NCI-H82 (cell line): Measurements from ENCODE around the gene SLC49A4.
"Not testable (repeated sequence)": the region's sequence is repeated elsewhere in the genome, so short reads cannot be mapped to it uniquely, and the experiment has no call there.

Experiments
- DNase-seq: peaks from one replicate; lab custom pipeline; 2025; lab: John Stamatoyannopoulos, UW

The SLC49A4 gene

DNA sequence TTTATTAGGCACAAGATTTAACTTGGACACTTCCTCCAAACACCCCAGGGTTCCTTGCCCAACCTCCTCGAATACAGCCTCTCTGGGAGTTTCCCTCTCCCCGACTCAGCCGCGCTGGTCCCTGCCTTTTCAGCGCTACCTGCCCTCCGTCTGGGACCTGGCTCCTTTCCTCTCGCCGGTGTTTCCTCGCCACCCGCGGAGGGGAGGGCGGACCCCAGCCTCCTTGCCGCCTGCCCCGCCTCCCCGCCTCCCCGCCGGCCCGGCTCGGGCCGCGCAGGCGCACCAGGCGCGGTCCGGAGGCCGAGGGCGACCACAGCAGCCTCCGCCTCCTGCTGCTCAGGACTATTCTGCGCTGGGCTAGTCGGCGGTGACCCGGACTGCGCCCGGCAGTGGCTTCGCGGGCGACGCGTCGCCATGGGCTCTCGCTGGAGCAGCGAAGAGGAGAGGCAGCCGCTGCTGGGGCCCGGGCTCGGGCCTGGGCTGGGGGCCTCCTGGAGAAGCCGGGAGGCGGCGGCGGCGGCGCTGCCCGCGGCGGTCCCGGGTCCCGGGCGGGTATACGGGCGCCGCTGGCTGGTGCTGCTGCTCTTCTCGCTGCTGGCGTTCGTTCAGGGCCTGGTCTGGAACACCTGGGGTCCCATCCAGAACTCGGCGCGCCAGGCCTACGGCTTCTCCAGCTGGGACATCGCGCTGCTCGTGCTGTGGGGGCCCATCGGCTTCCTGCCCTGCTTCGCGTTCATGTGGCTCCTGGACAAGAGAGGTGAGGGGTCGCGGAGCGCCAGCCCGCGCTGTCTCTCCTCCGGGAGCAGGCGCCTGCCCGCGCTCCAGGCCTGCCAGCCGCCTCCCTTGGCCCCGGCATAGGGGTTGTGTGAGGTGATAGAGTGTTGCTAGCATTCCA, at the start of gene SLC49A4:
TSS of gene SLC49A4 (plus strand) at position 291 of the 895 bp plus-strand sequence. CDS start at position 415, 124 bp downstream.
- no peak for DNase-seq

- no peak for DNase-seq
These were observed 49.4 kb upstream of the SLC49A4 start for GRCh38 chr3:122745369-122746021.

DNA sequence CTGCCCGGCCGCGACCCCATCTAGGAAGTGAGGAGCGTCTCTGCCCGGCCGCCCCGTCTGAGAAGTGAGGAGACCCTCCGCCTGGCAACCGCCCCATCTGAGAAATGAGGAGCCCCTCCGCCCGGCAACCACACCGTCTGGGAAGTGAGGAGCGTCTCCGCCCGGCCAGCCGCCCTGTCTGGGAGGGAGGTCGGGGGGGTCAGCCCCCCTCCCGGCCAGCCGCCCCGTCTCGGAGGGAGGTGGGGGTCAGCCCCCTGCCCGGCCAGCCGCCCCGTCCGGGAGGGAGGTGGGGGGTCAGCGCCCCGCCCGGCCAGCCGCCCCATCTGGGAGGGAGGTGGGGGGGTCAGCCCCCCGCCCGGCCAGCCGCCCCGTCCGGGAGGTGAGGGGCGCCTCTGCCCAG, 47.6 kb upstream of the SLC49A4 start:
- DNase-seq = not testable (repeated sequence)

- no peak for DNase-seq
These were observed 46.5 kb upstream of the SLC49A4 start for GRCh38 chr3:122748347-122748746.

DNA sequence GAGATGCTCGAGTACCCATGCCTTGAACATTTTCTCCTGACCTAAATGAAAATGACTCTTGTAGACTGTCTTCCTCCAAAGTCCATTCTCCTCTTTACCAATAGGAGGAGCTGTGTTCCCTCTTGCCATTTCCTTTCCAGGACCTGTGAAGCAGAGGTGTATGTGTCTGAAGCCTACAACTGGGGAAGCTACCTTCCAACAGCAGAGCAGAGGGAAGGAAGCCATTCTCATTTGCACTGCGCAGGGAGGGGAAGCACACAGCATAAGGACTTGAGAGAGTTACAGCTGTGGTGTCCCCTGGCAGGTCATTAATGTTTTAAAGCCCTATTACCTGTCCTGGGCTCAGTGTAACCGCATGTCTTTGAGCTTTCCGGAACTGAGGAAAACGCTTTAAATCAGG, 39.9 kb upstream of the SLC49A4 start:
- DNase-seq = no peak

DNA sequence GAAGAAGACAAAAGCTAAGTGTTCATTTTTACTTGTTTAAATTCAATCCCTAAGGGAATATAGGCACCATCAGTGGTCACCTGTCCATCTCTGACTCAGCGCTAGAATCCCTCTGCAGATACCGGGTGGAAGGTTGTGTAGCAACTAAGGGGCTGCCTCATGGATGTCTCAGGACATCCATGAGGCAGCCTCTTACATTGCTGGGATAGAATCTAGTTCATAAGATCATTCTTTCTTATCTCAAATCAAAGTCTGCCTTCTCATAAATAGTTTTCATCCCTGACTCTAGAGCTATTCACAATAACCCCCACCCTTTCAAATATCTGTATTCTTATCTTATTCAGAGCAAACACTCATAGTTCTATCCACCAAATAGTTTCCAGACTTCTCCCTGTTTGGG, 39.4 kb upstream of the SLC49A4 start:
- DNase-seq = no peak

- DNase-seq = no peak
These were observed 35.9 kb upstream of the SLC49A4 start for GRCh38 chr3:122758877-122759560.

GRCh38 chr3:122760453-122761271, 34.2 kb upstream of the SLC49A4 start:
- DNase-seq = no peak

DNA sequence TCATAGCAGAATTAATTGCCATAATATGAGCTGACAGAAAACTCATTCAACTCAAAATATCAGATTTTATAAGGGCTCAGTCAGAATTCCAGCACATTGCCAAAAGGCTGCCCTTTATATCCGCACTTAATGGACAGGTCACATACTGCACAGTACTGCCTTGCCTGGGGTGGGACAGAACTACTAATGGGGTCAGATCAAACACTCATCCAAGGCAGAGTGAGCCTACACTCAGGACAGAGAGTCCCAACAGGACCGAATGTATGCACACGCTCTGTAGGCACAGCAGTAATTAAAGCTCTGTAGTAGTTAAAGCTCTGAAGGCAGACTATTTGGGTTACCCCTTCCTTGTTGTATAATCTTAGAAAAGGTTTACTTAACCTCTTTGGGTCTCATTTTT, 28.4 kb upstream of the SLC49A4 start:
- DNase-seq = no peak

DNA sequence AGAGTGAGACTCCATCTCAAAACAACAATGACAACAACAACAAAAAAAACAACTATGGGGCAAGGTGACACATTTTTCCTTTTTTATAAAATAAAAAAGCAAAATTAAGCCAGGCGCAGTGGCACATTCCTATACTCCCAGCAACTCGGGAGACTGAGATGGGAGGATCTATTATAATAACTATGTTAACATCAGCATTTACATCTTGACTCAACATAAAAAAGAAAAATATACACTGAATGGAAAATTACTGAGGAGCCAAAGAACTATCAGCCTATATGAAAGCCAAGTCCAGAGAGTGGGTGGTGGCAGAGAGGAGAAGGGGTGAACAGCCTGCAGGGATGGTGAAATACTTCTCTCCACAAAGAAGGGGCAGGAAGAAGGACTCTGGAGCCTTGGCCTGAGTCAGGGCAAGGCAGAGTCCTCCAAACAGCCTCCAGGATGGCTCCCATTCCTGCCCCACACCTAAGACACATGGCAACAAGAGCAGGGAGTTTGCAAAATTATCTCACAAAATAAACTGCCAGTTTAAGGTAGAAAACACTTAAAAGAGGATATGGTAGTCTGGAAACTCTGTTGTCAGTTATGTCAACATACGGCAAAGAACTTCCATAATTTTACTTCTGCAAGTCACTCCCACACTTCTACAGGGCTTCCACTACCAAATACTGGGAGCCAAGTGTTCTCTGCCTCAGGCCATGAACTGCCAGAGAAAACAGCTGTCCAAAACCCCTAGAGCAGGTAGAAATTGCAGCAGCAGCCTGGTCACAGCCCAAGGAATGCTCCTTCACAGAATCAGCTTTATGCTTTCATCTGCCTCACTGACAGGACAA, 27.1 kb upstream of the SLC49A4 start:
- DNase-seq = no peak

DNA sequence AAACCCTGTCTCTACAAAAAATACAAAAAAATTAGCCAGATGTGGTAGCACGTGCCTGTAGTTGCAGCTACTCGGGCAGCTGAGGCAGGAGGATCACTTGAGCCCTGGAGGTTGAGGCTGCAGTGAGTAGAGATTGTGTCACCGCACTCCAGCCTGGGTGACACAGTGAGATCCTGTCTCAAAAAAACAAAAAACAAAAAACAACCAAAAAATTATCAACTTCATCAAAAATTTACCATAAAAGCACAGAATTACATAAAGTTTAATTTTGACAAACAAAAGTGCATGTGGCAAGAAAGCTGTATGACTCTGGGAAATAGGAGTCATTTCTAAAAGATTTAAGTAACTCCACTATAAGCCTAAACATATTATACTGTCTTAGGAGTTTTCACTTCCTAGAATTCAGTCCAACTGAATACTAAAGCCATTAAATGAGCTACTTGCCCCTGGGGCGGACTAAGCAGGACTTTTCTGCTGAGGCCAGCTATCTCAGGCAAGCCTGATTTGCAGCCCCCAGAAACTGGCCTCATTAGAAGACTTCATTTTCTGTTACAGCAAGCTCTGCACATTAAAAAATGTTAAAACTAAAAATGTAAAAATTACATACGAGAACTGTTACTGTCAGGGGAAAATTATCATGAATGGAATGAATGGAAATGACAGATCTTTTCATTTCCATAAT, 24.2 kb upstream of the SLC49A4 start:
- no peak for DNase-seq

DNA sequence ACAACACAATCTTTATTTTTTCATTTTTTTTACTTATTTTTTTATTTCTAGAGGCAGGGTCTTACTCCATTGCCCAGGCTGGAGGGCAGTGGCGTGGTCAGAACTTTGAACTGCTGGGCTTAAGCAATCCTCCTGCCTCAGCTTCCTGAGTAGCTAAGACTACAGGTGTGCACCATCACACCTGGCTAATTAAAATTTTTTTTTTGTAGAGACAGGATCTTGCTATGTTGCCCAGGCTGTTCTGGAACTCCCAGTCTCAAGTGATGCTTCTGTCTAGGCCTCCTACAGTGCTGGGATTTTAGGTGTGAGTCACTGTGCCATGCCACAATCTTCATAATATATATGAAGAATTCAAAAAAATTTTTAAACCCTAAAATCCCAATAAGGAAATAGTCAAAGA, 22.0 kb upstream of the SLC49A4 start:
- no peak for DNase-seq

- no peak for DNase-seq
These were observed 20.8 kb upstream of the SLC49A4 start for GRCh38 chr3:122773944-122774509.

DNA sequence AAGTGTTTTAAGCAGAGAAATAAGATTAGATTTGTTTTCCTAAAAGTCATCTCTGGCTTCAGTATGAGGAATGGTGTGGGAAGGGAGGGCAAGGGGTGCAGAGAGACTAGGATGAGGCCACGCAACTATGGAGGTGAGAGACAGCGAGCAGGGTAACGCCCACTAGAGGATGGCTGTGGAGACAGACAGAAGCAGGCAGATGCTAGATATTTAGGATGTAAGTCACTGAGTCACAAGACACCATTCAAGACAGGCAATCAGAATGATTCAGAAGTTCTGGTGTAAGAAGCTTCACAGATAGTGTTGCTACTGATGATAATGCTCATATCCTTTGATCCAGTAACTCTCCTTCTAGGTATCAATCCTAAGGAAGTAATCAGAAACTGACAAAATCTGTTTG, 20.3 kb upstream of the SLC49A4 start:
- no peak for DNase-seq

- no peak for DNase-seq
These were observed 18.0 kb upstream of the SLC49A4 start for GRCh38 chr3:122776675-122777468.

- no peak for DNase-seq
These were observed 17.3 kb upstream of the SLC49A4 start for GRCh38 chr3:122777563-122777962.

DNA sequence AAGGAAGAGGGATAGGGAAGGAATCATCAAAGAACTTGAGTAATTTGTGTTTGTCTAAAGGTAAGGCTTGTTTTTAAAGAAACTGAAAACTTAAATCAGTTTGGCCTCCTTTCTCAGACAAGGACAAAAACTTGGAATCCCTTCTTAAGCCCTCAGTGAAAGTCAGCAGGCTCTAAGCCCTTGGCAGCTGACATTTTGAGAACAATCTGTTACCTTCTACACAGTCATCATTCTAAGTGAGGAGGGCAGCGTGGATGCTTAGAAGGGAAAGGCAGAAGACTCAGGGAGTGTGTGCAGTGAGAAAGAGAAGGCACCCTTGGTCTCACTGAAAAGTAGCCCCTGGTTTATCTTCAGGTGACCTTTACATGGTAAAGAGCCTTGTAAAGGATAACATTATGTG, 12.1 kb upstream of the SLC49A4 start:
- no peak for DNase-seq

- DNase-seq = no peak
These were observed 10.4 kb upstream of the SLC49A4 start for GRCh38 chr3:122784436-122784835.

DNA sequence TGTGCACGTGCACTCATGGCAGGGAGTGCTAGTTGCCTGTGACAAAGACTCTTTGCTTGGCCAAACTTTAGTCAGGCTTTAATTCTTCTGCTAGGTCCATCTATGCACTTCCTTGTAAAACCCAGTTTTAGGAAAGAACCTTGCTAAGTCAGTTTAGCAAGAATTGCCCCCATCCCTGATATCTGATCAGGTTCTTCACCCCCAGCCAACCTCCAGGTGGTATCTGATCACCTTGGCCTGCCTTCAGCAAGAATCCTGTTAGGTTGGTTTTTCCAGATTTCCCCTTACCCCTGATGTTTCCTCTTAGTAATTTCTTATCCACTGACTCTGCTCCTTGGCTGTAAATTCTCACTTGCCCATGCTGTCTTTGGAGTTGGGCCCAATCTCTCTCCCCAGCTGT, 9.6 kb upstream of the SLC49A4 start:
- DNase-seq = no peak
